Natural killer cell treated with Interleukin-12 subunit alpha and Interleukin-12 subunit beta and Interleukin-15 and Interleukin-18, amount 100 ng/mL, for 72 hours (primary cell): ENCODE measurements around the gene KRT73. TPM values are rescaled to one million over a fixed set of nuclear protein-coding genes. Genes with fewer than 3 reads are reported as not detected.
A peak's percentile ranks its signal among the peaks of the same experiment; 100 is the strongest.

Source experiments
- ATAC-seq, 2 donors: fragments of 150-1000 bp; cut with Tn5 transposase in 1 of 2; sonication (Bioruptor Pico), chemical (Tn5 transposase) in 1 of 2; 2 replicates each; pipeline ENCODE4 v1.10.0; 2021
- DNase-seq: peaks from one replicate; pipeline ENCODE4 v3.0.0; 2022; ENCODE audit warnings: low spot score
- H3K27ac Mint-ChIP-seq, 2 donors: 1 replicate in 1 of 2; 2 replicates in 1 of 2; pipeline ENCODE4 v1.8.0; 2022; ENCODE audit warnings: mixed read lengths in 2 of 2, mild to moderate bottlenecking in 1 of 2, moderate library complexity in 1 of 2
- H3K27me3 Mint-ChIP-seq, 2 donors: 1 replicate in 1 of 2; 2 replicates in 1 of 2; pipeline ENCODE4 v1.8.0; 2022; ENCODE audit warnings: mixed read lengths in 2 of 2
- H3K36me3 Mint-ChIP-seq: one replicate; pipeline ENCODE4 v1.8.0; 2022; ENCODE audit warnings: mixed read lengths
- H3K4me1 Mint-ChIP-seq, 2 donors: 1 replicate in 1 of 2; 2 replicates in 1 of 2; pipeline ENCODE4 v1.8.0; 2022; ENCODE audit warnings: low read depth in 2 of 2, mixed read lengths in 2 of 2, mild to moderate bottlenecking in 1 of 2
- H3K4me3 Mint-ChIP-seq: one replicate; pipeline ENCODE4 v1.8.0; 2022; ENCODE audit warnings: mixed read lengths
- H3K9me3 Mint-ChIP-seq: 2 replicates; pipeline ENCODE4 v1.8.0; 2022; ENCODE audit warnings: mixed read lengths
- total RNA-seq, 2 donors: library from RNA; stranded (reverse); gene quantifications; one replicate each; pipeline ENCODE4 v1.2.3, GENCODE V29; 2022

Gene KRT73
- total RNA-seq, 2 donors from 2014 or later = 0.52 TPM; not detected in 1

GRCh38 chr12:52627395-52628110, 9.2 kb upstream of the KRT73 start:
- peak overlapping the region in 1 of 2 donors; percentile 13 for H3K27ac Mint-ChIP-seq
- no peak for DNase-seq
- H3K4me1 Mint-ChIP-seq = peaks cover 26 to 62% of the 10 kb centered on the region in 2 donors
- no peak for ATAC-seq
- no peaks in the 10 kb centered on the region for H3K36me3 Mint-ChIP-seq
- no peak overlapping the region for H3K4me3 Mint-ChIP-seq
- no peaks in the 10 kb centered on the region for H3K27me3 Mint-ChIP-seq
- no peaks in the 10 kb centered on the region for H3K9me3 Mint-ChIP-seq

GRCh38 chr12:52622349-52622748, 4.0 kb upstream of the KRT73 start:
- DNase-seq (peak; percentile 48), ATAC-seq (peak in 1 of 2 donors; percentile 52)
- no peaks in the 10 kb centered on the region for H3K9me3 Mint-ChIP-seq
- H3K36me3 Mint-ChIP-seq = no peaks in the 10 kb centered on the region
- peaks cover 0 to 6% of the 10 kb centered on the region in 2 donors for H3K27me3 Mint-ChIP-seq
- H3K27ac Mint-ChIP-seq = no peak overlapping the region
- H3K4me1 Mint-ChIP-seq = peaks cover 6 to 41% of the 10 kb centered on the region in 2 donors
- H3K4me3 Mint-ChIP-seq = no peak overlapping the region

- ATAC-seq (no peak), DNase-seq (no peak)
- Mint-ChIP-seq H3K9me3 (no peaks in the 10 kb centered on the region), H3K27me3 (peaks cover 4 to 6% of the 10 kb centered on the region in 2 donors), H3K36me3 (no peaks in the 10 kb centered on the region), H3K4me1 (peaks cover 10 to 40% of the 10 kb centered on the region in 2 donors), H3K4me3 (no peak overlapping the region), H3K27ac (no peak overlapping the region)
Observed at GRCh38 chr12:52618866-52619265, 507 bp upstream of the KRT73 start.

GRCh38 chr12:52617403-52617785, 965 bp downstream of the KRT73 start:
- Mint-ChIP-seq H3K27me3 (peaks cover 4 to 6% of the 10 kb centered on the region in 2 donors), H3K27ac (no peak overlapping the region), H3K9me3 (no peaks in the 10 kb centered on the region), H3K4me1 (peaks cover 13 to 38% of the 10 kb centered on the region in 2 donors), H3K36me3 (no peaks in the 10 kb centered on the region), H3K4me3 (no peak overlapping the region)
- ATAC-seq (no peak), DNase-seq (no peak)

- DNase-seq (no peak), ATAC-seq (no peak)
- Mint-ChIP-seq H3K27ac (no peak overlapping the region), H3K9me3 (no peaks in the 10 kb centered on the region), H3K27me3 (peaks cover 4 to 6% of the 10 kb centered on the region in 2 donors), H3K4me1 (peaks cover 13 to 38% of the 10 kb centered on the region in 2 donors), H3K36me3 (no peaks in the 10 kb centered on the region), H3K4me3 (no peak overlapping the region)
Observed at GRCh38 chr12:52616680-52617402, 1.5 kb downstream of the KRT73 start.

- no peak overlapping the region for H3K4me3 Mint-ChIP-seq
- H3K27ac Mint-ChIP-seq = peak overlapping the region in 1 of 2 donors; percentile 51
- peaks cover 4% of the 10 kb centered on the region in 2 donors for H3K27me3 Mint-ChIP-seq
- H3K36me3 Mint-ChIP-seq = no peaks in the 10 kb centered on the region
- DNase-seq = no peak
- peaks cover 13 to 35% of the 10 kb centered on the region in 2 donors for H3K4me1 Mint-ChIP-seq
- H3K9me3 Mint-ChIP-seq = no peaks in the 10 kb centered on the region
- no peak for ATAC-seq
Observed at GRCh38 chr12:52615912-52616311, 2.4 kb downstream of the KRT73 start.

GRCh38 chr12:52615208-52615868, 3.0 kb downstream of the KRT73 start:
- no peak overlapping the region for H3K4me3 Mint-ChIP-seq
- H3K27ac Mint-ChIP-seq = no peak overlapping the region
- no peaks in the 10 kb centered on the region for H3K9me3 Mint-ChIP-seq
- peaks cover 0 to 4% of the 10 kb centered on the region in 2 donors for H3K27me3 Mint-ChIP-seq
- ATAC-seq (no peak), DNase-seq (no peak)
- peaks cover 13 to 35% of the 10 kb centered on the region in 2 donors for H3K4me1 Mint-ChIP-seq
- no peaks in the 10 kb centered on the region for H3K36me3 Mint-ChIP-seq

- H3K9me3 Mint-ChIP-seq = no peaks in the 10 kb centered on the region
- peaks cover 14 to 39% of the 10 kb centered on the region in 2 donors for H3K4me1 Mint-ChIP-seq
- no peak overlapping the region for H3K27ac Mint-ChIP-seq
- no peak for DNase-seq
- no peak overlapping the region for H3K4me3 Mint-ChIP-seq
- H3K36me3 Mint-ChIP-seq = no peaks in the 10 kb centered on the region
- ATAC-seq = no peak
- peaks cover 0 to 4% of the 10 kb centered on the region in 2 donors for H3K27me3 Mint-ChIP-seq
Observed at GRCh38 chr12:52614381-52615207, 3.8 kb downstream of the KRT73 start.

- H3K27ac Mint-ChIP-seq = peak overlapping the region; percentile 0 to 28
- DNase-seq (no peak), ATAC-seq (peak in 1 of 2 donors; percentile 21)
- H3K27me3 Mint-ChIP-seq = peaks cover 0 to 4% of the 10 kb centered on the region in 2 donors
- H3K36me3 Mint-ChIP-seq = no peaks in the 10 kb centered on the region
- H3K4me3 Mint-ChIP-seq = no peak overlapping the region
- no peaks in the 10 kb centered on the region for H3K9me3 Mint-ChIP-seq
- H3K4me1 Mint-ChIP-seq = peaks cover 20 to 42% of the 10 kb centered on the region in 2 donors
Observed at GRCh38 chr12:52613384-52614030, 4.9 kb downstream of the KRT73 start.

GRCh38 chr12:52612431-52613383, 5.7 kb downstream of the KRT73 start:
- H3K27ac Mint-ChIP-seq = no peak overlapping the region

GRCh38 chr12:52611080-52611468, 7.3 kb downstream of the KRT73 start:
- H3K4me3 Mint-ChIP-seq = no peak overlapping the region

More at GRCh38 chr12:52612431-52613383, 5.7 kb downstream of the KRT73 start:
- Mint-ChIP-seq H3K4me3 (no peak overlapping the region), H3K36me3 (no peaks in the 10 kb centered on the region), H3K4me1 (peaks cover 23 to 45% of the 10 kb centered on the region in 2 donors), H3K27me3 (peaks cover 3 to 4% of the 10 kb centered on the region in 2 donors), H3K9me3 (no peaks in the 10 kb centered on the region)
- ATAC-seq (no peak), DNase-seq (no peak)

More at GRCh38 chr12:52611080-52611468, 7.3 kb downstream of the KRT73 start:
- H3K27me3 Mint-ChIP-seq = peaks cover 0 to 7% of the 10 kb centered on the region in 2 donors
- H3K9me3 Mint-ChIP-seq = no peaks in the 10 kb centered on the region
- DNase-seq = no peak
- no peak overlapping the region for H3K27ac Mint-ChIP-seq
- H3K36me3 Mint-ChIP-seq = no peaks in the 10 kb centered on the region
- H3K4me1 Mint-ChIP-seq = peaks cover 27 to 42% of the 10 kb centered on the region in 2 donors
- ATAC-seq = no peak
